BE2C (cell line): Measurements from ENCODE around the gene PHF19.
A peak's percentile ranks its signal among the peaks of the same experiment; 100 is the strongest.

Experiments
- DNase-seq: peaks from one replicate; pipeline ENCODE4 v3.0.0-alpha.2; 2020
- H3K27me3 ChIP-seq: fragments of 250-450 bp; sonication (Bioruptor Pico); 2 replicates; pipeline ENCODE4 v1.5.1; 2020; ENCODE audit warnings: mild to moderate bottlenecking
- H3K36me3 ChIP-seq: fragments of 250-450 bp; sonication (Bioruptor Pico); 2 replicates; pipeline ENCODE4 v1.5.1; 2020; ENCODE audit warnings: mild to moderate bottlenecking
- H3K4me1 ChIP-seq: fragments of 250-450 bp; sonication (Bioruptor Pico); 2 replicates; pipeline ENCODE4 v1.5.1; 2020
- H3K4me3 ChIP-seq: 2 replicates; pipeline ENCODE4 v1.5.1; 2011; ENCODE audit warnings: low read depth, low read length
- H3K9me3 ChIP-seq: fragments of 250-450 bp; sonication (Bioruptor Pico); 2 replicates; pipeline ENCODE4 v1.5.1; 2020
- TF ChIP-seq, protein P1 (sequence below): IDR thresholded peaks from 2 replicates; pipeline ENCODE4 v1.5.1; 2012; ENCODE audit warnings: mild to moderate bottlenecking, low read depth, low read length

Gene PHF19

DNA sequence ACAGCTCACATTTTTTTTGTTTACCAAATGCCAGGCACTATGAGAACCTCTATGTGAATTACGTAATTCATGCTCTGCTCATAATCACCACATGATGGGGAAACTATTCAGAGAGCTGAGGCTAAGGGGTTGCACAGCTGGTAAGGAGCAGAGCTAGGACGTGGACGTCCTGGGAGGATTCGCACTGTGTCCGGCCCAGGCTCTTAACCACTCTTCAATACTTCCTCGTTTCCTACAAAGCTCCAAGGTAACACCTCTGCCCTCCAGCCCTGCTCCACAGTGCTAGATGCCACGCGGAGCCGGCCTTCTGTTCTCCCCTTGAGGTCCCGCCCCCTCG lies 8.7 kb downstream of the PHF19 start:
- H3K4me1 ChIP-seq: peaks cover 4% of the 10 kb centered on the region
- no peak for DNase-seq
- TF ChIP-seq, protein P1, sequence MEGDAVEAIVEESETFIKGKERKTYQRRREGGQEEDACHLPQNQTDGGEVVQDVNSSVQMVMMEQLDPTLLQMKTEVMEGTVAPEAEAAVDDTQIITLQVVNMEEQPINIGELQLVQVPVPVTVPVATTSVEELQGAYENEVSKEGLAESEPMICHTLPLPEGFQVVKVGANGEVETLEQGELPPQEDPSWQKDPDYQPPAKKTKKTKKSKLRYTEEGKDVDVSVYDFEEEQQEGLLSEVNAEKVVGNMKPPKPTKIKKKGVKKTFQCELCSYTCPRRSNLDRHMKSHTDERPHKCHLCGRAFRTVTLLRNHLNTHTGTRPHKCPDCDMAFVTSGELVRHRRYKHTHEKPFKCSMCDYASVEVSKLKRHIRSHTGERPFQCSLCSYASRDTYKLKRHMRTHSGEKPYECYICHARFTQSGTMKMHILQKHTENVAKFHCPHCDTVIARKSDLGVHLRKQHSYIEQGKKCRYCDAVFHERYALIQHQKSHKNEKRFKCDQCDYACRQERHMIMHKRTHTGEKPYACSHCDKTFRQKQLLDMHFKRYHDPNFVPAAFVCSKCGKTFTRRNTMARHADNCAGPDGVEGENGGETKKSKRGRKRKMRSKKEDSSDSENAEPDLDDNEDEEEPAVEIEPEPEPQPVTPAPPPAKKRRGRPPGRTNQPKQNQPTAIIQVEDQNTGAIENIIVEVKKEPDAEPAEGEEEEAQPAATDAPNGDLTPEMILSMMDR: no peak
- H3K9me3 ChIP-seq: no peaks in the 10 kb centered on the region
- peaks cover 27% of the 10 kb centered on the region for H3K36me3 ChIP-seq
- peak overlapping the region; percentile 55 for H3K4me3 ChIP-seq
- H3K27me3 ChIP-seq: no peaks in the 10 kb centered on the region

DNA sequence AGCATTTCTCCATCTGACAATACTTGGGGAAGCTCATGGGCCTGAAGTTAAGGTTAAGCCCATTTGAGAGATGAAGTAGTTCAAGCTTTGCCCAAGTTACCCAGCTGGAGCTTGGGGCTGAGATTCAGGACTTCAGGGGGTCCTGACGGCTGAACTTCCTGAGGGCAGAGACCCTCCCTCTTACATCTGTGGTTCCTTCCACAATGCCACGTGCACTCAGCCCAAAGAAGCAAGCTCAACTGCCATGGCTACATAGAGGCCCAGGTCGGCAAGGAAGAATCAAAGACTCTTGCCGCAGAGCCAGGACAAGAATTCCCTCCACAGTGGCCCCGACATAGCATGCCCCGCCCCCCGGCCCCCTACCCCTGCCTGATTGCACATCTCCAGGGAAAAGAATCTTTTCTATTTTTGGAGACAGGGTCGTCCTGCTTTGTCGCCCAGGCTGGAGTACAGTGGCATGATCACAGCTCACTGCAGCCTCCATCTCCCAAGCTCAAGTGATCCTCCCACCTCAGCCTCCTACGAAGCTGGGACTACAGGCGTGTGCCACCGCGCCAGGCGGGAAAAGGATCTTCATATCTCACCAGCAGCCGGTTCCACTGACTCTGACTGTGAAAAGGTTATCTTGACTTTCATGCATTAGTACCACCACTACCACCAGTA lies 9.2 kb downstream of the PHF19 start:
- Histone ChIP-seq H3K27me3 (no peaks in the 10 kb centered on the region), H3K36me3 (peaks cover 25% of the 10 kb centered on the region), H3K4me3 (peak overlapping the region; percentile 55), H3K4me1 (peaks cover 4% of the 10 kb centered on the region), H3K9me3 (no peaks in the 10 kb centered on the region)
- no peak for DNase-seq
- TF ChIP-seq, protein P1: no peak

DNA sequence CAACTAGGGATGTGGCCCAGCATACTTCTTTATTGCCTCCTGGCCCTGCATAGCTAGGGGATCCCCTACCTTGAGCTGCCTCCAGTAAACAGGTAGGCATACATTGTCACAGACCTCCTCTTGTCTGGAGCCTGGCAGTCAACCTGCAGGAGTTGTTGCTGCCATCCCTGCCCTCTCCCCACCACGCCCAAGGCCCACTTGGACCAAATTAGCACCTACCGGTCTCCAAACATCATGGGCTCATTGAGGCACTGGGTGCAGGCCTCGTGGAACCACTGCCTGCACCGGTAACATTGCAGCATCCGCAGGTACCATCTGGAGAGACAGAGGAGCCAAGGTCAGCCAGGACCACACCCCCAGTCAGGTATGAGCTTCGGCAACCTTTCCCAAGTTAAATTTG lies 10.3 kb downstream of the PHF19 start:
- peaks cover 23% of the 10 kb centered on the region for H3K36me3 ChIP-seq
- H3K9me3 ChIP-seq: no peaks in the 10 kb centered on the region
- H3K4me1 ChIP-seq: peaks cover 4% of the 10 kb centered on the region
- DNase-seq: no peak
- H3K4me3 ChIP-seq: no peak overlapping the region
- no peaks in the 10 kb centered on the region for H3K27me3 ChIP-seq
- TF ChIP-seq, protein P1: no peak

DNA sequence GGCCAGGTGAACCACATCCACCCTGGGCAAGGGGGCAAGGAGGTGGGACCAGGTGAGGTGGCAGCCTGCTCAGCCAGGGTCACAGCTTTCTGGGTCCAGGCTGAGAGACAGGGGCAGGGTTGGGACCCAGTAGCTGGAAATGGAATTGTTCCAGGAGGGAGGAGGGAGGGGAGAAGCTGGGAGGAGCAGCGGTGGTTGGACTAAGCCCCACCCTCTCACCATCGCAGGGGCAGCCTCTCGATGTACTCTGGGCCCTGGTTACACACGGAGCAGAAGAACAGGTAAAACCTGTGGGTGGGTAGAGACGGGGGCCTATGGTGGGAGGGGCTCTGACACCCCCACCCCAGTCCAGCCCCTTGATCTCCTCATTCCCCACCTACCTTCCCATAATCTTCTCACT lies 11.2 kb downstream of the PHF19 start:
- H3K9me3 ChIP-seq: no peaks in the 10 kb centered on the region
- H3K4me3 ChIP-seq: no peak overlapping the region
- no peak for DNase-seq
- TF ChIP-seq, protein P1: no peak
- no peaks in the 10 kb centered on the region for H3K27me3 ChIP-seq
- H3K4me1 ChIP-seq: peaks cover 4% of the 10 kb centered on the region
- H3K36me3 ChIP-seq: peaks cover 29% of the 10 kb centered on the region

DNA sequence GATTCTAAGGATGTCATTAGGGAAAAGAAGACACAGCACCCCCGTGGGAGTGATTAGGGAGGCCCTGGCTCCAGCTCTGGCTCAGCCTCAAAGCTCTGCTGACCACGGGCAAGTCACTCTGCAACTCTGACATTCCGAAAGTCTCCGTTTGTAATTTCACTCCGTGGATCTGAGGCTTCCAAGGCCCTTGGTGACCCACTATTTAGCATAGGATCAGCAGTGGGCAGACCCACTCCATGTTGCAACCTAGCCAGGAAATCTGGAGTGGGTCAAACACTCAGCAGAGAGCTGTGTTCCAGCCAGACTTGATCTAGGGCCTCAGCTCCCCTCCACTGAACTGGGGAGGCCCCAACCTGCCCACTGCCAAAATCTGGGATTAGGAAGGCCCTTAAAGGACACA lies 11.8 kb downstream of the PHF19 start:
- Histone ChIP-seq H3K4me3 (no peak overlapping the region), H3K27me3 (no peaks in the 10 kb centered on the region), H3K4me1 (peaks cover 4% of the 10 kb centered on the region), H3K9me3 (no peaks in the 10 kb centered on the region), H3K36me3 (peaks cover 34% of the 10 kb centered on the region)
- TF ChIP-seq, protein P1: no peak
- DNase-seq: no peak

DNA sequence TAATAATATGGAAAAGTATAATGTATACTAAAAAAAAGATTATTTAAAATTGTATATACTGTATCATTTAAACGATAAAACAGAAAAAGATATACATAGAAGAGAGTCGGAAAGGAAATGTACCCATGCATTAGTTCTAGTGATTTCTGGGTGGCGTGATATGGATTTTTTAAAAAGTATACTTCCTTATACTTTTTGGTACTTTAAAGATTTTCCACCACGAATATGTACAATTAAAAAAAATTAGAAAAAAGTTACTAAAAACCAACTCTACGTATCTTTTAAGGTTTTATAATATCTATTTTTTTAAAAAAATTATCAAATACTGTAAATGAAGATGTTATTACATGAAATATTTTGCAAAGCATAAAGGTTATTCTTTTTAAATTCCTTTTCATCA lies 12.3 kb downstream of the PHF19 start:
- TF ChIP-seq, protein P1: no peak
- Histone ChIP-seq H3K27me3 (no peaks in the 10 kb centered on the region), H3K36me3 (peaks cover 36% of the 10 kb centered on the region), H3K4me1 (peaks cover 4% of the 10 kb centered on the region), H3K4me3 (no peak overlapping the region), H3K9me3 (no peaks in the 10 kb centered on the region)
- no peak for DNase-seq
